Panc1 (cell line): ENCODE measurements around the gene INSL6. TPM values are rescaled to one million over a fixed set of nuclear protein-coding genes. Genes with fewer than 3 reads are reported as not detected.

Source experiments
- ATAC-seq: fragments of 200-7000 bp; cut with Tn5 transposase; 2 replicates; pipeline ENCODE4 v1.9.1; 2020; ENCODE audit warnings: mild to moderate bottlenecking, moderate library complexity
- BruUV-seq: library from RNA; stranded (reverse); fragments of 400-500 nt; replicated peaks from 2 replicates; lab custom pipeline; 2021; lab: Mats Ljungman, UMichigan
- CTCF ChIA-PET: fragments of 300-600 bp; sonication (Branson Sonifier 250); formaldehyde crosslinking; loops from one replicate; lab custom pipeline; 2022; ENCODE audit warnings: antibody characterized with exemption; lab: Charles Lee
- POLR2A ChIA-PET: fragments of 300-600 bp; sonication (Branson Sonifier 250); formaldehyde crosslinking; loops from one replicate; lab custom pipeline; 2022; ENCODE audit warnings: antibody characterized with exemption; lab: Charles Lee
- DNase-seq: peaks from one replicate; pipeline ENCODE4 v3.0.0-alpha.2; 2010; ENCODE audit warnings: low read depth, low spot score
- H3K27ac ChIP-seq: 2 replicates; pipeline ENCODE4 v1.5.1; 2011; ENCODE audit warnings: mild to moderate bottlenecking, low read length, inconsistent platforms
- H3K27me3 ChIP-seq: fragments of 200-500 bp; sonication (Bioruptor generic); 2 replicates; pipeline ENCODE4 v1.6.0; 2014; ENCODE audit warnings: low read length, inconsistent platforms; ENCODE audit not compliant: control insufficient read depth, insufficient read depth
- H3K36me3 ChIP-seq: fragments of 200-500 bp; sonication (Bioruptor generic); 2 replicates; pipeline ENCODE4 v1.5.1; 2014; ENCODE audit warnings: inconsistent platforms, mild to moderate bottlenecking, low read length, moderate library complexity; ENCODE audit not compliant: control insufficient read depth, insufficient read depth
- H3K4me1 ChIP-seq: 2 replicates; pipeline ENCODE4 v1.5.1; 2011; ENCODE audit warnings: inconsistent platforms, mild to moderate bottlenecking, low read length, moderate library complexity; ENCODE audit not compliant: control insufficient read depth, insufficient read depth
- H3K4me3 ChIP-seq, 2 experiments: 2 replicates each; pipeline ENCODE4 v1.5.1; 2011 to 2012; ENCODE audit warnings: low read depth in 2 of 2, low read length in 2 of 2, mild to moderate bottlenecking in 2 of 2, inconsistent platforms in 1 of 2, moderate library complexity in 1 of 2
- H3K9me3 ChIP-seq: fragments of 200-500 bp; sonication (Bioruptor generic); 2 replicates; pipeline ENCODE4 v1.5.1; 2014; ENCODE audit warnings: low read depth, mild to moderate bottlenecking, inconsistent platforms, low read length, moderate library complexity; ENCODE audit not compliant: control insufficient read depth, insufficient read depth
- POLR2AphosphoS5 ChIP-seq: IDR thresholded peaks from 2 replicates; pipeline ENCODE4 v1.6.1; 2012; ENCODE audit warnings: mild to moderate bottlenecking, low read depth, low read length, moderate library complexity
- SIN3A ChIP-seq: IDR thresholded peaks from 2 replicates; pipeline ENCODE4 v1.6.1; 2012; ENCODE audit warnings: low read depth, mild to moderate bottlenecking, low read length, moderate library complexity, borderline replicate concordance; ENCODE audit not compliant: insufficient read depth
- TCF7L2 ChIP-seq: IDR thresholded peaks from 2 replicates; pipeline ENCODE4 v1.6.1; 2011; ENCODE audit warnings: mild to moderate bottlenecking, low read depth, low read length, inconsistent platforms
- in situ Hi-C: cut with HindIII; loops from 2 replicates; pipeline ENCODE4 v1.10.0; 2016; ENCODE audit warnings: low sequenced_read_pairs, low pct_unique_long_range_greater_than_20kb
- intact Hi-C: fragments of 100-400 bp; cut with micrococcal nuclease; formaldehyde crosslinking; loops from one replicate; pipeline ENCODE4 v1.10.0; 2022; ENCODE audit not compliant: unreplicated experiment
- total RNA-seq: library from RNA; stranded (reverse); gene quantifications from one replicate; pipeline ENCODE4 v1.2.1, GENCODE V29; 2021; ENCODE audit not compliant: unreplicated experiment
- TF ChIP-seq, protein P1 (sequence below): fragments of 450-650 bp; IDR thresholded peaks from 2 replicates; pipeline ENCODE4 v1.5.1; 2017; ENCODE audit warnings: mild to moderate bottlenecking
- TF ChIP-seq, protein P2 (sequence below), 2 experiments: IDR thresholded peaks; 2 replicates each; pipeline ENCODE4 v1.6.1; 2011 to 2012; ENCODE audit warnings: low read depth in 2 of 2, control low read depth in 1 of 2, low read length in 1 of 2, mild to moderate bottlenecking in 1 of 2, moderate library complexity in 1 of 2; ENCODE audit not compliant: insufficient read depth in 1 of 2

Gene INSL6
- total RNA-seq, 1 experiment from 2014 or later = not detected

GRCh38 chr9:5140151-5140550 lies 45.3 kb downstream of the INSL6 start:
- Histone ChIP-seq H3K4me3 (no peak overlapping the region), H3K27me3 (no peaks in the 10 kb centered on the region), H3K27ac (no peak overlapping the region), H3K4me1 (no peaks in the 10 kb centered on the region), H3K36me3 (no peaks in the 10 kb centered on the region), H3K9me3 (no peaks in the 10 kb centered on the region)
- CTCF ChIA-PET = no interaction called here
- DNase-seq = no peak
- no peak for ATAC-seq
- POLR2A ChIA-PET = no interaction called here
- TF ChIP-seq POLR2AphosphoS5 (no peak), SIN3A (no peak), TCF7L2 (no peak)
- TF ChIP-seq, protein P1, sequence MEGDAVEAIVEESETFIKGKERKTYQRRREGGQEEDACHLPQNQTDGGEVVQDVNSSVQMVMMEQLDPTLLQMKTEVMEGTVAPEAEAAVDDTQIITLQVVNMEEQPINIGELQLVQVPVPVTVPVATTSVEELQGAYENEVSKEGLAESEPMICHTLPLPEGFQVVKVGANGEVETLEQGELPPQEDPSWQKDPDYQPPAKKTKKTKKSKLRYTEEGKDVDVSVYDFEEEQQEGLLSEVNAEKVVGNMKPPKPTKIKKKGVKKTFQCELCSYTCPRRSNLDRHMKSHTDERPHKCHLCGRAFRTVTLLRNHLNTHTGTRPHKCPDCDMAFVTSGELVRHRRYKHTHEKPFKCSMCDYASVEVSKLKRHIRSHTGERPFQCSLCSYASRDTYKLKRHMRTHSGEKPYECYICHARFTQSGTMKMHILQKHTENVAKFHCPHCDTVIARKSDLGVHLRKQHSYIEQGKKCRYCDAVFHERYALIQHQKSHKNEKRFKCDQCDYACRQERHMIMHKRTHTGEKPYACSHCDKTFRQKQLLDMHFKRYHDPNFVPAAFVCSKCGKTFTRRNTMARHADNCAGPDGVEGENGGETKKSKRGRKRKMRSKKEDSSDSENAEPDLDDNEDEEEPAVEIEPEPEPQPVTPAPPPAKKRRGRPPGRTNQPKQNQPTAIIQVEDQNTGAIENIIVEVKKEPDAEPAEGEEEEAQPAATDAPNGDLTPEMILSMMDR = no peak
- TF ChIP-seq, protein P2, sequence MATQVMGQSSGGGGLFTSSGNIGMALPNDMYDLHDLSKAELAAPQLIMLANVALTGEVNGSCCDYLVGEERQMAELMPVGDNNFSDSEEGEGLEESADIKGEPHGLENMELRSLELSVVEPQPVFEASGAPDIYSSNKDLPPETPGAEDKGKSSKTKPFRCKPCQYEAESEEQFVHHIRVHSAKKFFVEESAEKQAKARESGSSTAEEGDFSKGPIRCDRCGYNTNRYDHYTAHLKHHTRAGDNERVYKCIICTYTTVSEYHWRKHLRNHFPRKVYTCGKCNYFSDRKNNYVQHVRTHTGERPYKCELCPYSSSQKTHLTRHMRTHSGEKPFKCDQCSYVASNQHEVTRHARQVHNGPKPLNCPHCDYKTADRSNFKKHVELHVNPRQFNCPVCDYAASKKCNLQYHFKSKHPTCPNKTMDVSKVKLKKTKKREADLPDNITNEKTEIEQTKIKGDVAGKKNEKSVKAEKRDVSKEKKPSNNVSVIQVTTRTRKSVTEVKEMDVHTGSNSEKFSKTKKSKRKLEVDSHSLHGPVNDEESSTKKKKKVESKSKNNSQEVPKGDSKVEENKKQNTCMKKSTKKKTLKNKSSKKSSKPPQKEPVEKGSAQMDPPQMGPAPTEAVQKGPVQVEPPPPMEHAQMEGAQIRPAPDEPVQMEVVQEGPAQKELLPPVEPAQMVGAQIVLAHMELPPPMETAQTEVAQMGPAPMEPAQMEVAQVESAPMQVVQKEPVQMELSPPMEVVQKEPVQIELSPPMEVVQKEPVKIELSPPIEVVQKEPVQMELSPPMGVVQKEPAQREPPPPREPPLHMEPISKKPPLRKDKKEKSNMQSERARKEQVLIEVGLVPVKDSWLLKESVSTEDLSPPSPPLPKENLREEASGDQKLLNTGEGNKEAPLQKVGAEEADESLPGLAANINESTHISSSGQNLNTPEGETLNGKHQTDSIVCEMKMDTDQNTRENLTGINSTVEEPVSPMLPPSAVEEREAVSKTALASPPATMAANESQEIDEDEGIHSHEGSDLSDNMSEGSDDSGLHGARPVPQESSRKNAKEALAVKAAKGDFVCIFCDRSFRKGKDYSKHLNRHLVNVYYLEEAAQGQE (IDR thresholded peaks at IDR 0.05; ENCODE audit: insufficient read depth in 1 of 2, low read depth in 2 of 2, low read length in 1 of 2) = no peak
- in situ Hi-C loops (no loop called here), intact Hi-C loops (no loop called here)
- no TSS peak for BruUV-seq

GRCh38 chr9:5122516-5122915 lies 62.9 kb downstream of the INSL6 start:
- no peak for TF ChIP-seq SIN3A
- TF ChIP-seq, protein P1 = no peak
- TF ChIP-seq, protein P2 (IDR thresholded peaks at IDR 0.05; ENCODE audit: insufficient read depth in 1 of 2, low read depth in 2 of 2, low read length in 1 of 2) = no peak
- TF ChIP-seq POLR2AphosphoS5 = no peak
- TF ChIP-seq TCF7L2 = no peak
- CTCF ChIA-PET = no interaction called here
- ATAC-seq (no peak), DNase-seq (no peak)
- Histone ChIP-seq H3K27ac (no peak overlapping the region), H3K4me3 (no peak overlapping the region), H3K27me3 (no peaks in the 10 kb centered on the region), H3K4me1 (no peaks in the 10 kb centered on the region), H3K36me3 (no peaks in the 10 kb centered on the region), H3K9me3 (no peaks in the 10 kb centered on the region)
- POLR2A ChIA-PET = no interaction called here
- in situ Hi-C loops = no loop called here
- BruUV-seq = no TSS peak
- intact Hi-C loops = no loop called here
